Brain microvascular endothelial cell (primary cell): Measurements from ENCODE around the gene KRT12.
"Not testable (repeated sequence)": the region's sequence is repeated elsewhere in the genome, so short reads cannot be mapped to it uniquely, and the experiment has no call there.

Experiments
- DNase-seq: peaks from one replicate; pipeline ENCODE4 v3.0.0-alpha.2; 2020
- H3K27ac ChIP-seq: fragments of 250-450 bp; sonication (Bioruptor Pico); 2 replicates; pipeline ENCODE4 v1.5.1; 2020; ENCODE audit warnings: mild to moderate bottlenecking, moderate library complexity
- H3K27me3 ChIP-seq: fragments of 250-450 bp; sonication (Bioruptor Pico); replicated peaks from 2 replicates; pipeline ENCODE4 v1.5.1; 2020; ENCODE audit warnings: mild to moderate bottlenecking
- H3K36me3 ChIP-seq: fragments of 250-450 bp; sonication (Bioruptor Pico); replicated peaks from 2 replicates; pipeline ENCODE4 v1.5.1; 2020; ENCODE audit warnings: mild to moderate bottlenecking
- H3K4me3 ChIP-seq: 2 replicates; pipeline ENCODE4 v1.5.1; 2011; ENCODE audit warnings: low read depth, mild to moderate bottlenecking, control low read depth, low read length, moderate library complexity
- in situ Hi-C: cut with HindIII; loops from 2 replicates; pipeline ENCODE4 v1.10.0; 2017; ENCODE audit warnings: low sequenced_read_pairs, low pct_ligation_motif_present
- TF ChIP-seq, protein P1 (sequence below): IDR thresholded peaks from 2 replicates; pipeline ENCODE4 v1.5.1; 2011; ENCODE audit warnings: low read depth, mild to moderate bottlenecking, moderate library complexity, low read length, control low read depth, inconsistent platforms; ENCODE audit errors: missing control alignments

Gene KRT12

DNA sequence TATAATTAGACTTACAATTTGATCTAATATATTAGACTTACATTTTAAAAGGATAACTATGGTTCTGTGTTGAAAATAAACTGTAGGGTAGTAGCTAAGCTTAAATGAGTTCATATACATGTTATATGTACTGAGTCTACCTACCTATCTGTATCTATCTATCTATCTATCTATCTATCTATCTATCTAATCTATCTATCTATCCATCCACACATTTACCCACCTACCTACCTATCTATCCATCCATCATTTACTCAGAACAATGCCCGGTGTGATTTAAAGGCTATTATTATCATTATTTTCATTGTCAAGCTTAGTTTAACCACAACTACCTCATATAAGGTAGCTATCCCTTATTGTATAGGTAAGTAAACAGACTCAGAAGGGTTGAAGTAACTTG is 51.6 kb downstream of the KRT12 start:
- no peak for DNase-seq
- in situ Hi-C loops, result no loop called here
- H3K27ac ChIP-seq, result no peak overlapping the region
- H3K27me3 ChIP-seq, result no peaks in the 10 kb centered on the region
- H3K4me3 ChIP-seq, result no peak overlapping the region
- H3K36me3 ChIP-seq, result peaks cover 8% of the 10 kb centered on the region
- TF ChIP-seq, protein P1, sequence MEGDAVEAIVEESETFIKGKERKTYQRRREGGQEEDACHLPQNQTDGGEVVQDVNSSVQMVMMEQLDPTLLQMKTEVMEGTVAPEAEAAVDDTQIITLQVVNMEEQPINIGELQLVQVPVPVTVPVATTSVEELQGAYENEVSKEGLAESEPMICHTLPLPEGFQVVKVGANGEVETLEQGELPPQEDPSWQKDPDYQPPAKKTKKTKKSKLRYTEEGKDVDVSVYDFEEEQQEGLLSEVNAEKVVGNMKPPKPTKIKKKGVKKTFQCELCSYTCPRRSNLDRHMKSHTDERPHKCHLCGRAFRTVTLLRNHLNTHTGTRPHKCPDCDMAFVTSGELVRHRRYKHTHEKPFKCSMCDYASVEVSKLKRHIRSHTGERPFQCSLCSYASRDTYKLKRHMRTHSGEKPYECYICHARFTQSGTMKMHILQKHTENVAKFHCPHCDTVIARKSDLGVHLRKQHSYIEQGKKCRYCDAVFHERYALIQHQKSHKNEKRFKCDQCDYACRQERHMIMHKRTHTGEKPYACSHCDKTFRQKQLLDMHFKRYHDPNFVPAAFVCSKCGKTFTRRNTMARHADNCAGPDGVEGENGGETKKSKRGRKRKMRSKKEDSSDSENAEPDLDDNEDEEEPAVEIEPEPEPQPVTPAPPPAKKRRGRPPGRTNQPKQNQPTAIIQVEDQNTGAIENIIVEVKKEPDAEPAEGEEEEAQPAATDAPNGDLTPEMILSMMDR, result no peak

DNA sequence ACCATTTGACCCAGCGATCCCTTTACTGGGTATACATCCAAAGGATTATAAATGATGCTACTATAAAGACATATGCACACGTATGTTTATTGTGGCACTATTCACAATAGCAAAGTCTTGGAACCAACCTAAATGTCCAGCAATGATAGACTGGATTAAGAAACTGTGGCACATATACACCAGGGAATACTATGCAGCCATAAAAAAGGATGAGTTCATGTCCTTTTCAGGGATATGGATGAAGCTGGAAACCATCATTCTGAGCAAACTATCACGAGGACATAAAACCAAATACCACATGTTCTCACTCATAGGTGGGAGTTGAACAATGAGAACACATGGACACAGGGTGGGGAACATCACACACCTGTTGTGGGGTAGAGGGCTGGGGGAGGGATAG is 52.4 kb downstream of the KRT12 start:
- in situ Hi-C loops, DNase-seq, H3K36me3 ChIP-seq, H3K27ac ChIP-seq, H3K27me3 ChIP-seq, H3K4me3 ChIP-seq: not testable (repeated sequence)

GRCh38 chr17:40813804-40814203 is 53.2 kb downstream of the KRT12 start:
- TF ChIP-seq, protein P1, result no peak
- DNase-seq, result no peak
- H3K36me3 ChIP-seq, result peaks cover 8% of the 10 kb centered on the region
- in situ Hi-C loops, result no loop called here
- H3K27ac ChIP-seq, result no peak overlapping the region
- H3K4me3 ChIP-seq, result no peak overlapping the region
- H3K27me3 ChIP-seq, result no peaks in the 10 kb centered on the region

DNA sequence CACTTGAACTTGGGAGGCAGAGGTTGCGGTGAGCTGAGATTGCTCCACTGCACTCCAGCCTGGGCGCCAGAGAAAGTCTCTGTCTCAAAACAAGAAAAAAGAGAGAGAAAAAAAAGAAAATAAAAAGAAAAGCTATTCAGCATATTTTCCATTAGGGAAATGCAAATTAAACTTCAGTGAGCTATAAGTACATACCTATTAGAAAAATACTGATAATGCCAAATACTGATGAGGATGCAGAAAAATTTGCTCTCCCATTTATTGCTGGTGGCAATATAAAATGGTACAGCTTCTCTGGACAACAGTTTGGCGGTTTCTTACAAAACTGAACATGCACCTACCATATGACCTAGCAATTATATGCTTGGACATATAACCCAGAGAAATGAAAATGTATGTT is 54.4 kb downstream of the KRT12 start:
- Histone ChIP-seq H3K27ac (no peak overlapping the region), H3K4me3 (no peak overlapping the region), H3K36me3 (peaks cover 8% of the 10 kb centered on the region), H3K27me3 (no peaks in the 10 kb centered on the region)
- TF ChIP-seq, protein P1, result no peak
- in situ Hi-C loops, result no loop called here
- no peak for DNase-seq
